H1 (cell line): ENCODE results near the gene DPYD. TPM values are rescaled to one million over a fixed set of nuclear protein-coding genes. Genes with fewer than 3 reads are reported as not detected.

Source experiments
- CTCF ChIA-PET: fragments of 300-600 bp; sonication (Branson Sonifier 250); formaldehyde crosslinking; loops from one replicate; lab custom pipeline; 2021; ENCODE audit not compliant: partially characterized antibody; lab: Charles Lee
- POLR2A ChIA-PET: fragments of 300-600 bp; sonication (Branson Sonifier 250); formaldehyde crosslinking; loops from one replicate; lab custom pipeline; 2021; ENCODE audit warnings: inconsistent platforms; ENCODE audit not compliant: partially characterized antibody; lab: Charles Lee
- DNase-seq, 2 experiments: peaks; one replicate each; pipeline versions ENCODE4 v3.0.0 to v3.0.0-alpha.2; 2010 to 2022; ENCODE audit warnings: low spot score in 2 of 2, low read depth in 1 of 2, mixed read lengths in 1 of 2
- FAIRE-seq: peaks from 2 replicates; lab custom pipeline; 2011; peaks lifted over from hg19 to GRCh38; lab: Jason Lieb, UNC
- H2AFZ ChIP-seq: 2 replicates; pipeline ENCODE4 v1.8.1; 2012; ENCODE audit warnings: low read length, inconsistent platforms
- H2AK5ac ChIP-seq: 2 replicates; pipeline ENCODE4 v1.6.1; 2013; ENCODE audit warnings: low read depth, low read length
- H2BK120ac ChIP-seq: replicated peaks from 2 replicates; pipeline ENCODE3; 2013; ENCODE audit warnings: low read depth, low read length, inconsistent platforms
- H2BK12ac ChIP-seq: 2 replicates; pipeline ENCODE4 v1.6.1; 2013; ENCODE audit warnings: low read depth, low read length
- H2BK15ac ChIP-seq: 2 replicates; pipeline ENCODE4 v1.6.1; 2013; ENCODE audit warnings: low read length
- H2BK20ac ChIP-seq: 2 replicates; pipeline ENCODE4 v1.6.1; 2013; ENCODE audit warnings: low read length
- H2BK5ac ChIP-seq: 2 replicates; pipeline ENCODE4 v1.6.1; 2013; ENCODE audit warnings: low read depth, low read length
- H3K14ac ChIP-seq: 2 replicates; pipeline ENCODE4 v1.6.1; 2013; ENCODE audit warnings: inconsistent platforms; ENCODE audit not compliant: insufficient read length
- H3K18ac ChIP-seq: 2 replicates; pipeline ENCODE4 v1.6.1; 2013; ENCODE audit warnings: low read length; ENCODE audit errors: extremely low read depth
- H3K23ac ChIP-seq: 2 replicates; pipeline ENCODE4 v1.6.1; 2013; ENCODE audit warnings: inconsistent platforms; ENCODE audit not compliant: insufficient read length
- H3K23me2 ChIP-seq: 2 replicates; pipeline ENCODE4 v1.6.1; 2013; ENCODE audit warnings: low read depth, low read length
- H3K27ac ChIP-seq: 2 replicates; pipeline ENCODE4 v1.6.1; 2011; ENCODE audit warnings: low read depth, low read length, inconsistent platforms
- H3K27me3 ChIP-seq, 4 experiments: replicated peaks in 1 of 4; 1 replicate in 1 of 4; 2 replicates in 3 of 4; pipeline versions ENCODE4 v1.6.1 to v1.8.1; 2011 to 2013; ENCODE audit warnings: low read length in 3 of 4, mild to moderate bottlenecking in 3 of 4, inconsistent platforms in 2 of 4, mixed read lengths in 2 of 4, moderate library complexity in 1 of 4; ENCODE audit not compliant: control insufficient read depth in 3 of 4, insufficient read depth in 3 of 4; ENCODE audit errors: extremely low read depth in 1 of 4
- H3K36me3 ChIP-seq, 4 experiments: 2 replicates each; pipeline versions ENCODE4 v1.6.1 to v1.8.1; 2011 to 2013; ENCODE audit warnings: mild to moderate bottlenecking in 4 of 4, low read length in 3 of 4, moderate library complexity in 2 of 4, control low read depth in 1 of 4, inconsistent platforms in 1 of 4; ENCODE audit not compliant: insufficient read depth in 4 of 4, control insufficient read depth in 2 of 4
- H3K4ac ChIP-seq: replicated peaks from 2 replicates; pipeline ENCODE3; 2013; ENCODE audit warnings: low read length, low read depth, mixed read lengths, inconsistent platforms; ENCODE audit not compliant: insufficient read length
- H3K4me1 ChIP-seq, 4 experiments: replicated peaks in 1 of 4; 1 replicate in 1 of 4; 2 replicates in 3 of 4; pipeline versions ENCODE4 v1.6.1 to v1.8.1; 2011 to 2013; ENCODE audit warnings: low read length in 3 of 4, inconsistent platforms in 2 of 4, mixed read lengths in 1 of 4; ENCODE audit not compliant: insufficient read depth in 4 of 4, control insufficient read depth in 3 of 4
- H3K4me2 ChIP-seq, 2 experiments: 2 replicates each; pipeline versions ENCODE4 v1.6.1 to v1.8.1; 2011 to 2013; ENCODE audit warnings: low read depth in 2 of 2, low read length in 2 of 2, control low read depth in 1 of 2, inconsistent platforms in 1 of 2, mild to moderate bottlenecking in 1 of 2; ENCODE audit not compliant: insufficient read depth in 1 of 2
- H3K4me3 ChIP-seq, 4 experiments: fragments of 200-600, 300-600 bp in 1 of 4; sonication (generic), shearing (Covaris generic), sonication (Bioruptor Twin) in 1 of 4; 2 replicates each; pipeline versions ENCODE4 v1.5.1 to v1.8.1; 2011 to 2016; ENCODE audit warnings: low read length in 4 of 4, low read depth in 3 of 4, control low read depth in 2 of 4, inconsistent platforms in 2 of 4, mild to moderate bottlenecking in 2 of 4, mixed read lengths in 1 of 4, moderate library complexity in 1 of 4; ENCODE audit not compliant: insufficient read depth in 2 of 4; ENCODE audit errors: extremely low read depth in 1 of 4
- H3K56ac ChIP-seq: replicated peaks from 2 replicates; pipeline ENCODE3; 2013; ENCODE audit warnings: low read depth, mild to moderate bottlenecking, mixed read lengths, low read length, inconsistent platforms; ENCODE audit not compliant: insufficient read length
- H3K79me1 ChIP-seq: 2 replicates; pipeline ENCODE4 v1.6.1; 2013; ENCODE audit warnings: low read depth, low read length, control low read depth
- H3K79me2 ChIP-seq, 2 experiments: 2 replicates each; pipeline versions ENCODE4 v1.6.1 to v1.8.1; 2012 to 2013; ENCODE audit warnings: low read length in 2 of 2, mild to moderate bottlenecking in 2 of 2, inconsistent platforms in 1 of 2; ENCODE audit not compliant: insufficient read depth in 2 of 2, control insufficient read depth in 1 of 2
- H3K9ac ChIP-seq, 4 experiments: replicated peaks in 1 of 4; 1 replicate in 1 of 4; 2 replicates in 3 of 4; pipeline versions ENCODE4 v1.6.1 to v1.8.1; 2011 to 2013; ENCODE audit warnings: low read depth in 3 of 4, low read length in 3 of 4, control low read depth in 2 of 4, mild to moderate bottlenecking in 2 of 4, moderate library complexity in 2 of 4, inconsistent platforms in 1 of 4; ENCODE audit errors: extremely low read depth in 1 of 4
- H3K9me3 ChIP-seq, 2 experiments: 2 replicates each; pipeline versions ENCODE4 v1.6.1 to v1.8.1; 2012 to 2013; ENCODE audit warnings: mild to moderate bottlenecking in 2 of 2, moderate library complexity in 2 of 2, control low read depth in 1 of 2, inconsistent platforms in 1 of 2, low read depth in 1 of 2, low read length in 1 of 2, mixed read lengths in 1 of 2; ENCODE audit not compliant: insufficient read depth in 2 of 2
- H4K20me1 ChIP-seq, 2 experiments: replicated peaks in 1 of 2; 2 replicates each; pipeline versions ENCODE3 to v1.8.1; 2011 to 2013; ENCODE audit warnings: inconsistent platforms in 2 of 2, low read length in 2 of 2, mild to moderate bottlenecking in 1 of 2; ENCODE audit not compliant: insufficient read depth in 2 of 2, control insufficient read depth in 1 of 2
- H4K5ac ChIP-seq: 2 replicates; pipeline ENCODE4 v1.6.1; 2013; ENCODE audit warnings: low read length, low read depth, mixed read lengths, inconsistent platforms; ENCODE audit not compliant: insufficient read length
- H4K8ac ChIP-seq: 2 replicates; pipeline ENCODE4 v1.8.0; 2013; ENCODE audit warnings: mild to moderate bottlenecking, moderate library complexity, low read length, inconsistent platforms; ENCODE audit not compliant: insufficient read depth; ENCODE audit errors: extremely low read depth
- H4K91ac ChIP-seq: replicated peaks from 2 replicates; pipeline ENCODE3; 2013; ENCODE audit warnings: low read length, mixed read lengths, inconsistent platforms; ENCODE audit not compliant: insufficient read length
- CBX8 ChIP-seq: fragments of 300-800, 300-1000 bp; sonication (generic); IDR thresholded peaks from 2 replicates; pipeline ENCODE4 v1.7.1; 2016; ENCODE audit warnings: low read depth, low read length, borderline replicate concordance
- WGBS, 2 experiments: shearing (Covaris generic) in 1 of 2; methylation state at CpG; one replicate each; pipeline versions ENCODE4 v1.1.6 to v1.1.7; 2013 to 2015; ENCODE audit warnings: low lambda C conversion rate in 2 of 2, mixed read lengths in 2 of 2, inconsistent platforms in 1 of 2, low coverage in 1 of 2, missing lambda C conversion rate in 1 of 2; ENCODE audit not compliant: insufficient replicate concordance in 2 of 2, insufficient coverage in 1 of 2, insufficient read length in 1 of 2; ENCODE audit errors: extremely low coverage in 1 of 2, missing lambda C conversion rate in 1 of 2; 5-methylcytosine and 5-hydroxymethylcytosine counted together
- polyA plus RNA-seq, 7 experiments: library from polyadenylated mRNA; depleted of rRNA in 3 of 7; stranded (reverse) in 5 of 7; unstranded in 2 of 7; fragments of >200 nt in 5 of 7; fragments of 200-250 nt in 2 of 7; gene quantifications; 1 replicate in 5 of 7; 2 replicates in 1 of 7; 4 replicates in 1 of 7; pipeline versions ENCODE4 v1.2.1 to v1.2.3, GENCODE V29; 2011 to 2013; ENCODE audit warnings: missing spikeins in 2 of 7, mixed read lengths in 2 of 7
- total RNA-seq: library from RNA; stranded (reverse); fragmentation: NEBNext Ultra II Directional; extraction: Animal tissue kit (Norgen Biotek cat#: 25700); gene quantifications from 2 replicates; pipeline ENCODE4 v1.2.1, GENCODE V29; 2021

DPYD gene
- total and polyA plus RNA-seq, 2 of the 8 experiments (the other 6 are each of a cell fraction or from before 2014, with no cell fraction given): 0.29 to 0.73 TPM

GRCh38 chr1:97101509-97101908, 819.3 kb downstream of the DPYD start:
- no peak overlapping the region for H3K23ac ChIP-seq
- H2AFZ ChIP-seq: no peak overlapping the region
- H3K56ac ChIP-seq: no peak overlapping the region
- H2BK12ac ChIP-seq: no peak overlapping the region
- no peaks in the 10 kb centered on the region for H3K79me2 ChIP-seq
- no peak overlapping the region for H2BK15ac ChIP-seq
- no peak overlapping the region for H2AK5ac ChIP-seq
- no peak overlapping the region for H3K4me3 ChIP-seq
- H3K4me2 ChIP-seq: no peak overlapping the region
- DNase-seq: no peak
- no peak for FAIRE-seq
- no peak overlapping the region for H4K91ac ChIP-seq
- H2BK5ac ChIP-seq: no peak overlapping the region
- H3K27me3 ChIP-seq: no peaks in the 10 kb centered on the region
- 72% methylated on average over 2 of the region's 2 CpGs; no CpG with 5 or more reads in 1 of the 2 experiments for whole genome bisulfite sequencing, 2 experiments
- H4K8ac ChIP-seq: no peak overlapping the region
- H3K23me2 ChIP-seq: no peaks in the 10 kb centered on the region
- no peak overlapping the region for H3K9ac ChIP-seq
- H3K36me3 ChIP-seq: no peaks in the 10 kb centered on the region
- CTCF ChIA-PET: interaction anchor here (0.6 to 1.6 kb wide), 3 partner anchors 36 to 356 kb away, joined by 3 read pairs; no protein-coding TSS in a partner anchor
- POLR2A ChIA-PET: no interaction called here
- H2BK20ac ChIP-seq: no peak overlapping the region
- no peak overlapping the region for H3K14ac ChIP-seq
- no peaks in the 10 kb centered on the region for H3K9me3 ChIP-seq
- H4K5ac ChIP-seq: no peak overlapping the region
- no peak overlapping the region for H3K18ac ChIP-seq
- no peaks in the 10 kb centered on the region for H3K79me1 ChIP-seq
- no peak overlapping the region for H2BK120ac ChIP-seq
- H3K4ac ChIP-seq: no peak overlapping the region
- H3K27ac ChIP-seq: no peak overlapping the region
- H3K4me1 ChIP-seq: no peaks in the 10 kb centered on the region; a peak in 1 of 7 replicates
- no peaks in the 10 kb centered on the region for H4K20me1 ChIP-seq
- no peak for TF ChIP-seq CBX8
